Stimulated activated CD8-positive, alpha-beta memory T cell treated with anti-CD3 and anti-CD28 coated beads, Interleukin-2, amount 100 ng/mL, for 48 hours (primary cell): ENCODE data around the gene OR10G2.
"Not testable (repeated sequence)": the region's sequence is repeated elsewhere in the genome, so short reads cannot be mapped to it uniquely, and the experiment has no call there.

ENCODE experiments used
- DNase-seq, 2 donors: peaks; one replicate each; pipeline ENCODE4 v3.0.0-alpha.2; 2020; ENCODE audit warnings: low read depth in 2 of 2

Gene OR10G2

GRCh38 chr14:21634840-21635239 lies at the start of gene OR10G2:
TSS of gene OR10G2 (minus strand) at chr14:21634940. CDS start at chr14:21634842, 98 bp downstream.
- no peak for DNase-seq

- no peak for DNase-seq
Measured at GRCh38 chr14:21680072-21680471, 45.3 kb upstream of the OR10G2 start.

DNA sequence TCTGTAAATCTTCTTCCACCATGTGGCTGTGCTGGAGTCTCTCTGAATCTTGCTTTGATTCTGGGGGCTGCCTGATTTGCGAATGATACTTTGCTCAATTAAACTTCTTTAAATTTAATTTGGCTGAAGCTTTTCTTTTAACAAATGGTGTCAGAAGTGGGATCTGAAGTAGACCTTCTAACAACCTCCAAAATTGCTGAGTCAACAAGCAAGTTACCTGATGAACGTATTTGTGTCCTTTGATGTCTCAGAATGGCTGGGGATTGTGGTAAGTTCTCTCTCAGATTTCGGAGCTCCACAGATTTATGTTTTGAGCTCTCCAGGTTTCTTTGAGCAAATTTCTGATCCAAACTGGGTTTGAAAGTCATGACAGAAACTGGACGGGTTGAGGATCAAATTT lies 40.8 kb upstream of the OR10G2 start:
- DNase-seq = no peak

GRCh38 chr14:21673718-21674117 lies 39.0 kb upstream of the OR10G2 start, which contains the start of gene OR4E1:
TSS of gene OR4E1 (minus strand) at chr14:21673818. CDS start at chr14:21670935, 2,883 bp downstream.
- DNase-seq = no peak

DNA sequence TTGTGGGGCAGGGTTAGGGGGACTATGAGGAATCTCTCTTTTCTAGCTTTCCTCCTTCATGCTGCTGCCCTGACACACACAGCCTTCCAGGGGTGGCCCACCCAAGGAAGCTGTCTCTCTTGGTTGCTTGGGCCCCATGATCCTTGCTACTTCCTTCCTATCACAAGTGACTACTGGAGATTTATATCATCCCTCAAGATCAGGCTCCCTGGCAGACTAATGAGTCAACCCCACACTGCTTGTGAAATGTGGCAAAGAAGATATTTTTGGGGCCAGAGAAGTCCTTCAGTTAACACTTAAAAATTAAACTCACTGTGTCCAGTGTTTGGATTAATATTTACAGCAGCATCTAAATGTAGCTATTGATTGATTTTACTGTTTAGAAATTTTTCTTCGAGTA lies 37.4 kb upstream of the OR10G2 start:
- no peak for DNase-seq

- no peak for DNase-seq
Measured at GRCh38 chr14:21671371-21671770, 36.6 kb upstream of the OR10G2 start.

GRCh38 chr14:21669284-21669683 lies 34.5 kb upstream of the OR10G2 start:
- DNase-seq = no peak

- no peak for DNase-seq
Measured at GRCh38 chr14:21668377-21668776, 33.6 kb upstream of the OR10G2 start.

DNA sequence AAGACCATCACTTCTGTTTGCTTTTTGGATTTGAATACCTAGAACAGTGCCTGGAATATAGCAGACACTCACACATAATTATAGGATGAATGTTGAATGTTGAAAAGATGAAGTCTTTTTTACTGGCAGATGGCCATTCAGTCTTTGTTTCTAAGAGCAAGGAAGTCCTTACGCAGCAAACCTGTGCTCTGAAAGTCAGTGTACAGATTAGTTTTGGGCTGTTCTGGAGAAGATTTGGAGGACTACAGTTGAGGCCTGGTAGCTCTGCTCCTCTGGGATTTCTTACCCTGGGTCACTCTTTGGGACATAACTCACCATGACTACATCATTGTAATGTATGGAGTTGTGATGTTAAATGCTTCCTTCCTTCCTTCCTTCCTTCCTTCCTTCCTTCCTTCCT lies 22.2 kb upstream of the OR10G2 start:
- DNase-seq = no peak

GRCh38 chr14:21654215-21654614 lies 19.5 kb upstream of the OR10G2 start:
- no peak for DNase-seq

- DNase-seq = no peak
Measured at GRCh38 chr14:21653331-21653885, 18.7 kb upstream of the OR10G2 start, which contains the start of gene OR4E2. TSS of gene OR4E2 (plus strand) at chr14:21653835. CDS start at chr14:21665083, 11,248 bp downstream.

DNA sequence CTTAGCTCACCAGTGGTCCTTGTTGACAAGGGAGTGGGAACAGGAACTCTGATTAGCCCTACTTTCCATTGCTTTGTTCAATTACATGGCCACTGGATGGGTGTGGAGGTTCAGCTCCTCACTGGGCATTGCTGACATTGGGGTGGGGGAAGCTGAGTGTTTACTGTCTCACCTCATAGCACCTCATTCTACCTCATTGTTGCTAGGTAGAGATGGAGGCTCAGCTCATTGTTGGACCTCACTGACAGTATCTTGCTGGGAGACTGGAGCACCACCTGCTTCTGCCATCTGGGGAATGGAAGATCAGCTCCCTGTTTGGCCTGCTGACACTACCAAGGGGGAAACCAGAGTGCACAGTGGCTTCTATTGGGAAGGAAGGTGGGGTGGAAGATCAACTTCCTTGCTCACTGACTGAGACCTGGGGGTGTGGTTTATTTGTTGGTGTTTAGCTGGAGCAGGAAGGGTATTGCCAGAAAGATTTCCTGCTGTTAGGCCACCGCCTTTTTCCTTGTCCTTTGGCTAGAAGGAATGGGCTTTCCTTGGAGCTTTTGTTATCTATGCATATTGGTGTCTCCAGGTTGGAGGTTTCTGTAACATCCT lies 17.6 kb upstream of the OR10G2 start:
- no peak for DNase-seq

DNA sequence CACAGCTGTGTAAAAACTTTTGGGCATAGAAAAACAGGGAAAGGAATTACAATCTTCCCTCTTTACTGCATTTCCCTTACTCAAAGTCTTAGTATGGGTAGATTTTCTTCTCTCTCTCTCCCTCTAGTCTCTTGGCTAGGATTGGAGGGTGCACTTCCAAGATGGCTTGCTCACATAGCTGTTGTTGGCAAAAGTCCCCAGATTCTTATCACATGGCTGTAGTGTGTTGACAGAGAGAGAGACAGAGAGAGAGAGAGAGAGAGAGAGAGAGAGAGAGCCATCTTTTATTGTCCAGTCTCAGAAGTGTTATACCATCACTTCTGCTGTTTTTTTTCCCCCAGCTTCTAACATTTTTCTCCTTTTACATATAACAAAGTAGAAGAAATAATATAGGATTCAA lies 12.6 kb upstream of the OR10G2 start:
- DNase-seq = no peak

DNA sequence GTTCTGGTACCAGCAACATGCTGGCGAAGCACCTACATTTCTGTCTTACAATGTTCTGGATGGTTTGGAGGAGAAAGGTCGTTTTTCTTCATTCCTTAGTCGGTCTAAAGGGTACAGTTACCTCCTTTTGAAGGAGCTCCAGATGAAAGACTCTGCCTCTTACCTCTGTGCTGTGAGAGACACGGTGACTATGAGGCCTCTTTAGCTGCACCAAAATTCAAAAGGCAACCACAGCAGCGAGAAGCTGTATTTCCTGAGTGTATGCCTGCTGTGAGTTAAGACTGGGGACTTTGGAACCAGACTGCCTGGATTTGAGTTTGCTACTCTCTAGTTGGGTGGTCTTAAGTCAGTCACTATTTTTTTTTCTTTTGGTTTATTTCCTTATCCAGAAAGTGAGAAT lies 8.7 kb upstream of the OR10G2 start:
- no peak for DNase-seq

- no peak for DNase-seq
Measured at GRCh38 chr14:21642683-21643082, 7.9 kb upstream of the OR10G2 start.

- DNase-seq = no peak
Measured at GRCh38 chr14:21631084-21631483, 3.7 kb downstream of the OR10G2 start.

GRCh38 chr14:21630503-21630902 lies 4.2 kb downstream of the OR10G2 start:
- DNase-seq = not testable (repeated sequence)

DNA sequence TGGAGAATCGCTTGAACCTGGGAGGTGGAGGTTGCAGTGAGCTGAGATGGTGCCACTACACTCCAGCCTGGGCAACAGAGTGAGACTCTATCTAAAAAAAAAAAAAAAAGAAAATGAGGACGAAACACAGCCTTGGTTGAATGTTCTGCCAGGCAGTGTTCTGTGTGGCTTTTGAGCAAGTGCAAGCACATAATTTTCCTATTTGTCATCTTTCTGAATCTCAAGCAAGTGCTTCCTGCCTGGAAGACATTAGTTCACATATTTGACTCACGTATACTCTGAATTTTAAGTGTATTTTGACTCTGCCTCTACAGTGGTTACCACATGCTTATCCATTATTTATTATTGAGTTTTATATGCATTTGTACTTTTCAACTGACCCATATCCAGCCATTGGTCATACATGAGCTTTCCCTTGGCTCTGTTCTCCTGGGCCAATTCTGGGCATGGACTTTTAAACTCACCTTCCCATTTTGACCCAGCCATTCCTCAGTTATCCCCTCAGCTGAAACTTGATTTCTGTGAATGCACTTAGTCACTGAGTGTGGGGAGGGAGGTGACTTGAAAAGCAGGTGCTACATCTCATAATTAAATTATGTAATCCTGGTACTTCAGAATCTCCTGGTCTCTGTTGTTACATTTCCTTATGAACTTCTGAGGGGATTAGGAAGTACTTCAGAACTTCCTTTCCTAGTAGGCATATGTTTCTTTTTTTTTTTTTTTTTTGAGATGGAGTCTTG lies 8.1 kb downstream of the OR10G2 start:
- no peak for DNase-seq

DNA sequence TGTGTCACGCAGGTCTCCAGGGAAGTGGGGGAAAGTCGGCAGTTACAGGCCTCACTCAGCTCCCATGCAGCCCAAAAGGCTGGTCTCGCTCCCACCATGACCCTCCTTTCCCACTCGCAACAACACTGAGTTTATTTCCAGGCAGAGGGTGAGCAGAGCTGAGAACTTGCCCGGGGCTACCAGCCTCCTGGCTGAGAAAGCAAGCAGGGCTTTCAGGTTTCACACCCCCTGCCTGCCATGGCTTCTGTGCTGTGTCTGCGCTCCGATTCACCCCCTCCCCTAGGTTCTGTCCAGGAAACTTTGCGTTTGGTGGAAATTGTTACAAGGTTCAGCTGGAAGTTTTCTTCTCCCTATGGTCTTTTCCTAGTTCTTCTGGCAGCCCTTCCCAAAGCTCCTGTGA lies 17.1 kb downstream of the OR10G2 start:
- DNase-seq = no peak

GRCh38 chr14:21614240-21614639 lies 20.5 kb downstream of the OR10G2 start:
- DNase-seq = no peak

- no peak for DNase-seq
Measured at GRCh38 chr14:21612324-21612723, 22.4 kb downstream of the OR10G2 start.

DNA sequence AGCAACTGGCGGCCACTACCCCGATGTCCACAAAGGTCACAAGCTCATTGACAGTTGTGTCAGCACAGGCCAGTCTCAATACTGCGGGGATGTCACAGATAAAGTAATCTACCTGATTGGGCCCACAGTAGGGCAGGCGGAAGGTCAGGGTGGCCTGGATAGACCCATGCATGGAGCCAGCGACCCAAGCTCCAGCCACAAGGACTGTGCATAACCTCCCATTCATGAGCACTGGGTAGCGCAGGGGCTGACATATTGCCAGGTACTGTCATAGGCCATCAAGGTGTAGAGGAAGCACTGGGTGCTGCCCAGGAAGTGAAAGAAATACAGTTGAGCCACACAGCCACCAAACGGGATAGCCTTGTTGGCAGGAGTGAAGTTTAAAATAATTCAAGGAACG lies 32.6 kb downstream of the OR10G2 start:
- DNase-seq = not testable (repeated sequence)

DNA sequence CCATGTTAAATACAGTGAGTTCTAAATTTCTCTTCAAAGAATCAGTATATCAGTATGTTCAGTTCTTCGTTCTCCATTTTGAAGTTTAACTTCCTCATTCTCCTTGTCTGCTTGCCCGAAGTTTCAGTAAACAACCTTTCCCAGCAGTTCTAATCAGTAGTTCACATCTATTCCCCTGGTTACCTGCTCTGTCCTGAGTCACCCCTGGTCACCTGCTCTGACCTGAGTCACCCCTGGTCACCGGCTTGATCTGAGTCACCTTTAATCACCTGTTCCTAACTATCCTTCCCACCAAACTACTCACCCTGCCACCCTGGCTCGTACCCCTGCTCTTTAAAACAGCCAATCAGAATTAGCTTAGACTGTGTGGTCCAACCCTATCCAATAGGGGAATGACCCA lies 45.4 kb downstream of the OR10G2 start:
- DNase-seq = no peak
